ENCODE measurements around the gene IDH2.

DNA sequence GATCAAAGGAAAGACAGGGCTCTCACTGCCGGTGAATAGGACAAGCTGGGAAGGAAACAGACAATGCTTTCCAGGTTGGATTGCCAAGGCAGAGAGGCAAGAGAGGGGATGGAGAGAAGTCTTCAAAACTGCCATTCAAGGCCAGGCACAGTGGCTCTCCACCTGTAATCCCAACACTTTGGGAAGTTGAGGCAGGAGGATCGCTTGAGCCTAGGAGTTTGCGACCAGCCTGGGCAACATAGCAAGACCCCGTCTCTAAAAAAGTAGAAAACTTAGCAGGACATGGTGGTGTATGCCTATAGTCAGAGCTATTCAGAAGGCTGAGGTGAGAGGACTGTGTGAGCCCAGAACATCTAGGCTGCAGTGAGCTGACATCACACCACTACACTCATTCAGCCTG lies 43.5 kb upstream of the IDH2 start:
- TF ChIP-seq ZNF514 (tag by site-specific recombination; IDR thresholded peaks at IDR 0.05) = no peak
- TF ChIP-seq CTCF (tag by site-specific recombination; IDR thresholded peaks at IDR 0.05) = no peak
- no peak for TF ChIP-seq HOXA7 (CRISPR knock-in tag; IDR thresholded peaks at IDR 0.05; ENCODE audit: borderline replicate concordance)
- TF ChIP-seq SP2 (tag by site-specific recombination; IDR thresholded peaks at IDR 0.05) = no peak
- no peak for TF ChIP-seq ZNF23 (tag by site-specific recombination; IDR thresholded peaks at IDR 0.05; ENCODE audit: borderline replicate concordance)
- TF ChIP-seq, protein P1, sequence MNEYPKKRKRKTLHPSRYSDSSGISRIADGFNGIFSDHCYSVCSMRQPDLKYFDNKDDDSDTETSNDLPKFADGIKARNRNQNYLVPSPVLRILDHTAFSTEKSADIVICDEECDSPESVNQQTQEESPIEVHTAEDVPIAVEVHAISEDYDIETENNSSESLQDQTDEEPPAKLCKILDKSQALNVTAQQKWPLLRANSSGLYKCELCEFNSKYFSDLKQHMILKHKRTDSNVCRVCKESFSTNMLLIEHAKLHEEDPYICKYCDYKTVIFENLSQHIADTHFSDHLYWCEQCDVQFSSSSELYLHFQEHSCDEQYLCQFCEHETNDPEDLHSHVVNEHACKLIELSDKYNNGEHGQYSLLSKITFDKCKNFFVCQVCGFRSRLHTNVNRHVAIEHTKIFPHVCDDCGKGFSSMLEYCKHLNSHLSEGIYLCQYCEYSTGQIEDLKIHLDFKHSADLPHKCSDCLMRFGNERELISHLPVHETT (tag by site-specific recombination; IDR thresholded peaks at IDR 0.05) = no peak
- TF ChIP-seq MZF1 (tag by site-specific recombination; IDR thresholded peaks at IDR 0.05; ENCODE audit: borderline replicate concordance) = no peak
- no peak for TF ChIP-seq ZSCAN23 (tag by site-specific recombination; IDR thresholded peaks at IDR 0.05)
